ENCODE results near the gene LTB4R2. TPM values are rescaled to one million over a fixed set of nuclear protein-coding genes. Genes with fewer than 3 reads are reported as not detected.

Gene LTB4R2
- polyA plus RNA-seq, 2 of the 4 experiments (the other 2 are of a cell fraction), result 5.8 to 8.6 TPM

DNA sequence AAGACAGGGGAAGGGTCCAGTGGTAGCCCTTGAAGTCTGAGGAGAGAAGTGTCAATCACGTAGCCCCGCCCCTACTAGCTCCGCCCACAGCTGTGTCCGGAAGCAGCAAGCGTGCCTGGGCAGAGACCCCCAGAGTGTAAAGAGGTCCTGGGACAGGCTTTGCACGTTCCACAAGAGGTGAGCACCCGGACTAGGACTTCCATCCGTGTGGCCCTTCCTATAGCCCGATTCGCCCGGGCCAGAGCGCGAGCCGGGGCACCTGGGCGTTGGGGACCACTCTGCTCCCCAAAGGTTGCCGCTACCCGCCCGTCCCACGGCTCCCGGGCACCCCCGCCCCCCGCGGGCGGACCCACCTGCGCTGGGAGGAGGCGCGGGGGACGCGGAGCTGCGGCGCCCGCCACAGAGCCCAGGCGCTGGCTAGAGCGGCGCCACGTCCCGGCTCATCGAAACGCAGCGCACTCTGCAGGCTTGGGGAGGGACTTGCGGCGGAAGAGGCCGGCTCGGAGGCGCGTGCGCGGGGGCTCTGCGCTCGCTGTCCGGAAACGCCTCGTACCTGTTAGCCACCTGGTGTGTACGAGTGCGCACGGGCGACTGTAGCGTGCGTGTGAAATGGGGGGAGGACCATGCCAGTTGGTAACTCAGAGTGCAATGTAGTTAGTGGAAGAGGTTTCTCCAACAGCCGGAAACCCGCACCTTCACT is 38.7 kb upstream of the LTB4R2 start, which contains the start of gene RABGGTA (continued):
- TF ChIP-seq MAX (IDR thresholded peaks at IDR 0.05), result peak; percentile 92
- TF ChIP-seq JUNB (IDR thresholded peaks at IDR 0.05), result no peak
- TF ChIP-seq JUN (IDR thresholded peaks at IDR 0.05), result peak; percentile 61 to 92; a peak in 3 of 5 replicates
- TF ChIP-seq RCOR1 (IDR thresholded peaks at IDR 0.05; ENCODE audit: low read depth, low read length), result no peak
- peak; percentile 65; the same call in 1 of the 2 replicates for TF ChIP-seq MYC (IDR thresholded peaks at IDR 0.05; ENCODE audit: borderline replicate concordance, low read length)
- TF ChIP-seq ZC3H11A (IDR thresholded peaks at IDR 0.05), result no peak
- TF ChIP-seq EHMT2 (IDR thresholded peaks at IDR 0.05; ENCODE audit: low read depth), result no peak
- TF ChIP-seq PHF8 (IDR thresholded peaks at IDR 0.05; ENCODE audit: borderline replicate concordance, low read depth), result peak; percentile 95
- no peak for TF ChIP-seq BHLHE40 (IDR thresholded peaks at IDR 0.05; ENCODE audit: low read depth, low read length)
- TF ChIP-seq FOXS1 (CRISPR knock-in tag; IDR thresholded peaks at IDR 0.05), result no peak
- TF ChIP-seq GATA3 (IDR thresholded peaks at IDR 0.05; ENCODE audit: borderline replicate concordance), result no peak
- no peak for TF ChIP-seq POLR2AphosphoS2 (conservative IDR thresholded peaks at IDR 0.05; ENCODE audit: low read length)
- TF ChIP-seq, protein P1, sequence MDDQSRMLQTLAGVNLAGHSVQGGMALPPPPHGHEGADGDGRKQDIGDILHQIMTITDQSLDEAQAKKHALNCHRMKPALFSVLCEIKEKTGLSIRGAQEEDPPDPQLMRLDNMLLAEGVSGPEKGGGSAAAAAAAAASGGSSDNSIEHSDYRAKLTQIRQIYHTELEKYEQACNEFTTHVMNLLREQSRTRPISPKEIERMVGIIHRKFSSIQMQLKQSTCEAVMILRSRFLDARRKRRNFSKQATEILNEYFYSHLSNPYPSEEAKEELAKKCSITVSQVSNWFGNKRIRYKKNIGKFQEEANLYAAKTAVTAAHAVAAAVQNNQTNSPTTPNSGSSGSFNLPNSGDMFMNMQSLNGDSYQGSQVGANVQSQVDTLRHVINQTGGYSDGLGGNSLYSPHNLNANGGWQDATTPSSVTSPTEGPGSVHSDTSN (IDR thresholded peaks at IDR 0.05), result peak; percentile 70
- no peak; the same call in 1 of the 2 replicates for TF ChIP-seq KDM5A (IDR thresholded peaks at IDR 0.05)
- no peak for TF ChIP-seq HOXB5 (CRISPR knock-in tag; IDR thresholded peaks at IDR 0.05)
- TF ChIP-seq KDM1A (IDR thresholded peaks at IDR 0.05; ENCODE audit: low read depth), result no peak
- TF ChIP-seq ZFP36 (IDR thresholded peaks at IDR 0.05; ENCODE audit: borderline replicate concordance, partially characterized antibody), result no peak
- TF ChIP-seq POLR2A (IDR thresholded peaks at IDR 0.05; ENCODE audit: low read length), result peak; percentile 42
- TF ChIP-seq, protein P2, sequence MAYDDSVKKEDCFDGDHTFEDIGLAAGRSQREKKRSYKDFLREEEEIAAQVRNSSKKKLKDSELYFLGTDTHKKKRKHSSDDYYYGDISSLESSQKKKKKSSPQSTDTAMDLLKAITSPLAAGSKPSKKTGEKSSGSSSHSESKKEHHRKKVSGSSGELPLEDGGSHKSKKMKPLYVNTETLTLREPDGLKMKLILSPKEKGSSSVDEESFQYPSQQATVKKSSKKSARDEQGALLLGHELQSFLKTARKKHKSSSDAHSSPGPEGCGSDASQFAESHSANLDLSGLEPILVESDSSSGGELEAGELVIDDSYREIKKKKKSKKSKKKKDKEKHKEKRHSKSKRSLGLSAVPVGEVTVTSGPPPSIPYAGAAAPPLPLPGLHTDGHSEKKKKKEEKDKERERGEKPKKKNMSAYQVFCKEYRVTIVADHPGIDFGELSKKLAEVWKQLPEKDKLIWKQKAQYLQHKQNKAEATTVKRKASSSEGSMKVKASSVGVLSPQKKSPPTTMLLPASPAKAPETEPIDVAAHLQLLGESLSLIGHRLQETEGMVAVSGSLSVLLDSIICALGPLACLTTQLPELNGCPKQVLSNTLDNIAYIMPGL (CRISPR knock-in tag; IDR thresholded peaks at IDR 0.05; ENCODE audit: borderline replicate concordance), result peak; percentile 96
- no peak for TF ChIP-seq TFCP2L1 (CRISPR knock-in tag; IDR thresholded peaks at IDR 0.05)
- peak; percentile 81; the same call in 1 of the 2 replicates for TF ChIP-seq E2F6 (IDR thresholded peaks at IDR 0.05; ENCODE audit: borderline replicate concordance, low read depth)
- TF ChIP-seq, protein P3, sequence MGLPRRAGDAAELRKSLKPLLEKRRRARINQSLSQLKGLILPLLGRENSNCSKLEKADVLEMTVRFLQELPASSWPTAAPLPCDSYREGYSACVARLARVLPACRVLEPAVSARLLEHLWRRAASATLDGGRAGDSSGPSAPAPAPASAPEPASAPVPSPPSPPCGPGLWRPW (IDR thresholded peaks at IDR 0.05), result no peak

DNA sequence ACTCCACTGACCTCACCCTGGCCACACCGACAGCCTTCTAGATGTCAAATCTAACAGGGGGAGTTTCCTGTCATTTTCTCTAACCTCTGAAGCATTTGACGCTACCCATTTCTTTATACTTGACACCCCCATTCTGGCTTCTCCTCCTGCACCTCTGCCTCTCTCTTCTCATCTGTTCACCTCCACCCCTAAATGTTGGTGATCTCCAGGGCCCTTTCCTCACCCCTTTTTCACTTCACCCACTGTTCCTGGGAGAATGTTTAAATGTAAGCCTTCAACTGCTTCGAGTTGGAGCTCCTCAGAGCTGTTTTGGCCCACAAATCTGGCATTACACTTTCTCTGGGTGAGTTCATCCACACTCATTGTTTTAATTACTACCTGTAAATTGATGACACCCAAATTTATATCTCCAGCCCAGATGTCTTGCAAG is 38.1 kb upstream of the LTB4R2 start:
- no peak for FAIRE-seq
- no peaks in the 10 kb centered on the region for H3K9me3 ChIP-seq
- WGBS (ENCODE audit: missing lambda C conversion rate), result 10% methylated on average over 3 of the region's 3 CpGs
- TF ChIP-seq MAX (IDR thresholded peaks at IDR 0.05), result no peak
- TF ChIP-seq, protein P2 (CRISPR knock-in tag; IDR thresholded peaks at IDR 0.05; ENCODE audit: borderline replicate concordance), result no peak
- TF ChIP-seq MAZ (IDR thresholded peaks at IDR 0.05; ENCODE audit: borderline replicate concordance, low read depth, low read length), result no peak
- TF ChIP-seq, protein P4, sequence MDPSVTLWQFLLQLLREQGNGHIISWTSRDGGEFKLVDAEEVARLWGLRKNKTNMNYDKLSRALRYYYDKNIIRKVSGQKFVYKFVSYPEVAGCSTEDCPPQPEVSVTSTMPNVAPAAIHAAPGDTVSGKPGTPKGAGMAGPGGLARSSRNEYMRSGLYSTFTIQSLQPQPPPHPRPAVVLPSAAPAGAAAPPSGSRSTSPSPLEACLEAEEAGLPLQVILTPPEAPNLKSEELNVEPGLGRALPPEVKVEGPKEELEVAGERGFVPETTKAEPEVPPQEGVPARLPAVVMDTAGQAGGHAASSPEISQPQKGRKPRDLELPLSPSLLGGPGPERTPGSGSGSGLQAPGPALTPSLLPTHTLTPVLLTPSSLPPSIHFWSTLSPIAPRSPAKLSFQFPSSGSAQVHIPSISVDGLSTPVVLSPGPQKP (IDR thresholded peaks at IDR 0.05; ENCODE audit: low read depth, low read length), result no peak
- TF ChIP-seq CBX8 (IDR thresholded peaks at IDR 0.05), result no peak
- TF ChIP-seq, protein P3 (IDR thresholded peaks at IDR 0.05), result no peak
- TF ChIP-seq ZNF302 (CRISPR knock-in tag; IDR thresholded peaks at IDR 0.05), result no peak
- TF ChIP-seq, protein P5, sequence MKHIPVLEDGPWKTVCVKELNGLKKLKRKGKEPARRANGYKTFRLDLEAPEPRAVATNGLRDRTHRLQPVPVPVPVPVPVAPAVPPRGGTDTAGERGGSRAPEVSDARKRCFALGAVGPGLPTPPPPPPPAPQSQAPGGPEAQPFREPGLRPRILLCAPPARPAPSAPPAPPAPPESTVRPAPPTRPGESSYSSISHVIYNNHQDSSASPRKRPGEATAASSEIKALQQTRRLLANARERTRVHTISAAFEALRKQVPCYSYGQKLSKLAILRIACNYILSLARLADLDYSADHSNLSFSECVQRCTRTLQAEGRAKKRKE (CRISPR knock-in tag; IDR thresholded peaks at IDR 0.05; ENCODE audit: low read depth), result no peak
- TF ChIP-seq JUNB (IDR thresholded peaks at IDR 0.05), result no peak
- TF ChIP-seq BHLHE40 (IDR thresholded peaks at IDR 0.05; ENCODE audit: low read depth, low read length), result no peak
- TF ChIP-seq HEYL (CRISPR knock-in tag; IDR thresholded peaks at IDR 0.05), result no peak
- no peak for TF ChIP-seq CHD2 (IDR thresholded peaks at IDR 0.05; ENCODE audit: low read length, partially characterized antibody)

More for the DNA sequence above, 38.1 kb upstream of the LTB4R2 start:
- Histone ChIP-seq H3K27ac (peak overlapping the region; percentile 89 to 97), H3K4me2 (peak overlapping the region; percentile 85), H3K4me1 (0 out of 3 replicates have a peak, but pooled peaks cover 5% of the 10 kb centered on the region), H3K4me3 (peak overlapping the region; percentile 59)
- ChIA-PET CTCF (interaction anchor here (1.3 to 34.0 kb wide), 11 partner anchors 10 to 165 kb away, joined by 3 to 469 read pairs (median 5); partner anchors contain the start of genes CIDEB, DHRS1, LTB4R and LTB4R2), POLR2A (interaction anchor here (0.6 to 1.9 kb wide), 21 partner anchors 8 to 171 kb away, joined by 3 to 53 read pairs (median 5); partner anchors contain the start of genes CIDEB, DHRS1, NOP9 and SDR39U1)
- ATAC-seq (no peak; a peak in 1 of 6 replicates), DNase-seq (ENCODE audit: low read depth in 1 of 2, low spot score in 1 of 2) (no peak)
